Stomach (tissue), 19 donors: ENCODE results near the gene EIF4A2. TPM values are rescaled to one million over a fixed set of nuclear protein-coding genes. Genes with fewer than 3 reads are reported as not detected.
A peak's percentile ranks its signal among the peaks of the same experiment; 100 is the strongest.

Experiments
- DNase-seq, 2 donors: peaks; one replicate each; pipeline versions ENCODE4 v3.0.0 to v3.0.0-alpha.2; 2013 to 2019
- H3K27ac ChIP-seq, 5 donors: fragments of 200-600 bp in 4 of 5; sonication (generic) in 4 of 5; one replicate each; pipeline ENCODE4 v1.5.1; 2013 to 2019; ENCODE audit warnings: mild to moderate bottlenecking in 1 of 5, moderate library complexity in 1 of 5
- H3K27me3 ChIP-seq, 3 donors: fragments of 200-600 bp; sonication (generic); one replicate each; pipeline ENCODE4 v1.5.1; 2017 to 2019; ENCODE audit warnings: mixed run types in 1 of 3
- H3K36me3 ChIP-seq, 4 donors: fragments of 200-600 bp; sonication (generic); 1 replicate in 3 of 4; 2 replicates in 1 of 4; pipeline ENCODE4 v1.5.1; 2016 to 2019
- H3K4me1 ChIP-seq, 4 donors: fragments of 200-600 bp; sonication (generic); one replicate each; pipeline ENCODE4 v1.5.1; 2016 to 2019
- H3K4me3 ChIP-seq, 4 donors: fragments of 200-600 bp; sonication (generic) in 3 of 4; one replicate each; pipeline ENCODE4 v1.5.1; 2016 to 2019; ENCODE audit warnings: mild to moderate bottlenecking in 1 of 4
- H3K9me3 ChIP-seq, 4 donors: fragments of 200-600 bp; sonication (generic); one replicate each; pipeline ENCODE4 v1.5.1; 2016 to 2019
- CTCF ChIP-seq, 7 experiments: fragments of 450-650 bp in 4 of 7; fragments of 200-600 bp in 3 of 7; sonication (generic) in 3 of 7; IDR thresholded peaks; one replicate each; pipeline ENCODE4 v1.5.1; 2016 to 2019; ENCODE audit warnings: antibody characterized with exemption in 7 of 7, control low read depth in 2 of 7, mild to moderate bottlenecking in 1 of 7
- EP300 ChIP-seq: sonication (generic); formaldehyde crosslinking; IDR thresholded peaks from one replicate; pipeline ENCODE4 v1.6.1; 2017; ENCODE audit warnings: antibody characterized with exemption
- POLR2A ChIP-seq, 4 donors: fragments of 450-650 bp; IDR thresholded peaks; one replicate each; pipeline ENCODE4 v1.6.1; 2016; ENCODE audit warnings: antibody characterized with exemption in 4 of 4, control low read depth in 2 of 4, mild to moderate bottlenecking in 1 of 4, moderate library complexity in 1 of 4
- POLR2AphosphoS5 ChIP-seq, 3 donors: sonication (generic); formaldehyde crosslinking; IDR thresholded peaks; one replicate each; pipeline ENCODE4 v1.6.1; 2016; ENCODE audit warnings: antibody characterized with exemption in 3 of 3
- WGBS, 5 donors: extraction: QIAGEN DNeasy Blood & Tissue Kit in 3 of 5; methylation state at CpG; one replicate each; pipeline versions ENCODE4 v1.1.5 to v1.1.7; 2013 to 2018; 5-methylcytosine and 5-hydroxymethylcytosine counted together
- intact Hi-C: fragments of 100-400 bp; cut with DNase I; formaldehyde crosslinking; loops from one replicate; pipeline ENCODE4 v1.15.1; 2023; ENCODE audit warnings: low total_unique reads
- long read RNA-seq, 10 donors: transcript quantifications; one replicate each; lab custom pipeline, GENCODE V29; 2026
- polyA plus RNA-seq, 3 donors: library from polyadenylated mRNA; stranded (reverse); fragments of 200-250 nt; gene quantifications; one replicate each; pipeline ENCODE4 v1.2.3, GENCODE V29; 2013
- total RNA-seq, 5 donors: library from RNA; depleted of rRNA; stranded (reverse); fragments of >200 nt; gene quantifications; one replicate each; pipeline versions ENCODE4 v1.1.0 to v1.2.3, GENCODE V29; 2014 to 2016
- donor health status: healthy with polysubstance abuse.
- donor health status: Bipolar disorder and iron deficiency.
- donor health status: healthy.

Gene EIF4A2
- total RNA-seq (1,000 to 10,000 TPM in 1 of 5 donors, 100 to 1,000 TPM in 4; 165 to 1,058 (median 464) TPM), polyA plus RNA-seq (100 to 1,000 TPM; 313 to 569 (median 319) TPM)
- long read RNA-seq, donor 1, transcript EIF4A2-203 (10 exons, 1,751 nt): minor isoform, 10 of 116 reads
- long read RNA-seq, donor 1, transcript EIF4A2-205 (11 exons, 1,889 nt): minor isoform, 16 of 116 reads
- long read RNA-seq, donor 1, transcript EIF4A2-201 (11 exons, 1,919 nt): major isoform, 31 of 116 reads
- long read RNA-seq, donor 1, partial matches to known transcripts: 45 of 116 reads
- long read RNA-seq, donor 1, other reads (novel, unspliced or antisense): 0 of 116 reads
- long read RNA-seq, donor 2, full-length matches to known transcripts: 170 of 175 reads
- long read RNA-seq, donor 2, partial matches to known transcripts: 5 of 175 reads
- long read RNA-seq, donor 2, other reads (novel, unspliced or antisense): 0 of 175 reads
- long read RNA-seq, donor 3, transcript EIF4A2-205 (11 exons, 1,889 nt): minor isoform, 28 of 98 reads
- long read RNA-seq, donor 3, transcript EIF4A2-201 (11 exons, 1,919 nt): major isoform, 38 of 98 reads
- long read RNA-seq, donor 3, transcript EIF4A2-203 (10 exons, 1,751 nt): minor isoform, 10 of 98 reads
- long read RNA-seq, donor 3, partial matches to known transcripts: 8 of 98 reads
- long read RNA-seq, donor 3, other reads (novel, unspliced or antisense): 0 of 98 reads
- long read RNA-seq, donor 4, transcript EIF4A2-201 (11 exons, 1,919 nt): major isoform, 10 of 18 reads
- long read RNA-seq, donor 4, partial matches to known transcripts: 0 of 18 reads
- long read RNA-seq, donor 4, other reads (novel, unspliced or antisense): 0 of 18 reads
- long read RNA-seq, donor 5, transcript EIF4A2-205 (11 exons, 1,889 nt): minor isoform, 26 of 145 reads
- long read RNA-seq, donor 5, transcript EIF4A2-201 (11 exons, 1,919 nt): major isoform, 77 of 145 reads
- long read RNA-seq, donor 5, transcript EIF4A2-207 (10 exons, 1,729 nt): minor isoform, 6 of 145 reads
- long read RNA-seq, donor 5, transcript EIF4A2-203 (10 exons, 1,751 nt): minor isoform, 15 of 145 reads
- long read RNA-seq, donor 5, partial matches to known transcripts: 6 of 145 reads
- long read RNA-seq, donor 5, other reads (novel, unspliced or antisense): 0 of 145 reads
- long read RNA-seq, donor 6: 0 reads
- long read RNA-seq, donor 7, transcript EIF4A2-205 (11 exons, 1,889 nt): minor isoform, 48 of 179 reads
- long read RNA-seq, donor 7, transcript EIF4A2-203 (10 exons, 1,751 nt): minor isoform, 9 of 179 reads
- long read RNA-seq, donor 7, transcript EIF4A2-207 (10 exons, 1,729 nt): minor isoform, 6 of 179 reads
- long read RNA-seq, donor 7, transcript EIF4A2-201 (11 exons, 1,919 nt): major isoform, 96 of 179 reads
- long read RNA-seq, donor 7, partial matches to known transcripts: 5 of 179 reads
- long read RNA-seq, donor 7, other reads (novel, unspliced or antisense): 5 of 179 reads
- long read RNA-seq, donor 8, transcript EIF4A2-201 (11 exons, 1,919 nt): major isoform, 91 of 180 reads
- long read RNA-seq, donor 8, transcript EIF4A2-203 (10 exons, 1,751 nt): minor isoform, 11 of 180 reads
- long read RNA-seq, donor 8, transcript EIF4A2-207 (10 exons, 1,729 nt): minor isoform, 9 of 180 reads
- long read RNA-seq, donor 8, transcript EIF4A2-205 (11 exons, 1,889 nt): minor isoform, 42 of 180 reads
- long read RNA-seq, donor 8, partial matches to known transcripts: 5 of 180 reads
- long read RNA-seq, donor 8, other reads (novel, unspliced or antisense): 8 of 180 reads
- long read RNA-seq, donor 9, full-length matches to known transcripts: 96 of 101 reads
- long read RNA-seq, donor 9, partial matches to known transcripts: 5 of 101 reads
- long read RNA-seq, donor 9, other reads (novel, unspliced or antisense): 0 of 101 reads
- long read RNA-seq, donor 10, full-length matches to known transcripts: 76 of 81 reads
- long read RNA-seq, donor 10, partial matches to known transcripts: 5 of 81 reads
- long read RNA-seq, donor 10, other reads (novel, unspliced or antisense): 0 of 81 reads

GRCh38 chr3:186783058-186783730 is at the start of gene EIF4A2:
TSS of gene EIF4A2 (plus strand) at chr3:186783577. CDS start at chr3:186783611, 34 bp downstream.
- H3K27me3 ChIP-seq: no peaks in the 10 kb centered on the region
- 0 to 1% (median 0%) methylated on average over 49 to 60 of the region's 60 CpGs for WGBS, 5 donors
- H3K36me3 ChIP-seq: peaks cover 36 to 41% (median 40%) of the 10 kb centered on the region in 4 donors
- H3K4me1 ChIP-seq: peaks cover 36 to 46% (median 43%) of the 10 kb centered on the region in 4 donors
- DNase-seq: peak; percentile 92 to 96
- H3K27ac ChIP-seq: peak within 1 kb of the TSS; percentile 96 to 99 (median 98)
- peak within 1 kb of the TSS; percentile 65 to 98 (median 80) for H3K4me3 ChIP-seq
- TF ChIP-seq CTCF (IDR thresholded peaks at IDR 0.05) (no peak), EP300 (no peak), POLR2AphosphoS5 (IDR thresholded peaks at IDR 0.05) (peak; percentile 84 to 98 (median 98)), POLR2A (IDR thresholded peaks at IDR 0.05) (peak in 2 of 4 donors; percentile 78 to 93)
- intact Hi-C loops: loop anchor here (10.0 kb wide), 1 partner anchor 208 kb away; the partner anchor contains the start of gene DNAJB11
- H3K9me3 ChIP-seq: no peaks in the 10 kb centered on the region

- no peak for TF ChIP-seq POLR2AphosphoS5 (IDR thresholded peaks at IDR 0.05)
- no peak for TF ChIP-seq EP300
- TF ChIP-seq CTCF (IDR thresholded peaks at IDR 0.05): no peak
- TF ChIP-seq POLR2A (IDR thresholded peaks at IDR 0.05): no peak
- Histone ChIP-seq H3K9me3 (no peaks in the 10 kb centered on the region), H3K27ac (no peak overlapping the region), H3K4me1 (peaks cover 0 to 18% (median 4%) of the 10 kb centered on the region in 4 donors), H3K36me3 (no peaks in the 10 kb centered on the region), H3K27me3 (no peaks in the 10 kb centered on the region), H3K4me3 (no peak overlapping the region)
- 60 to 72% (median 66%) methylated on average over 7 of the region's 7 CpGs for WGBS, 5 donors
- no peak for DNase-seq
- intact Hi-C loops: no loop called here
Measured at GRCh38 chr3:186742618-186743380, 40.6 kb upstream of the EIF4A2 start.

GRCh38 chr3:186743666-186744065 is 39.7 kb upstream of the EIF4A2 start:
- intact Hi-C loops: no loop called here
- Histone ChIP-seq H3K4me1 (peaks cover 0 to 18% (median 4%) of the 10 kb centered on the region in 4 donors), H3K4me3 (no peak overlapping the region), H3K27me3 (no peaks in the 10 kb centered on the region), H3K27ac (no peak overlapping the region), H3K9me3 (no peaks in the 10 kb centered on the region), H3K36me3 (no peaks in the 10 kb centered on the region)
- no peak for DNase-seq
- no peak for TF ChIP-seq POLR2AphosphoS5 (IDR thresholded peaks at IDR 0.05)
- TF ChIP-seq CTCF (IDR thresholded peaks at IDR 0.05): no peak
- no peak for TF ChIP-seq POLR2A (IDR thresholded peaks at IDR 0.05)
- TF ChIP-seq EP300: no peak
- WGBS, 5 donors: 47 to 64% (median 51%) methylated on average over 3 of the region's 3 CpGs
